Naive thymus-derived CD4-positive, alpha-beta T cell (primary cell): ENCODE measurements around the gene SCARB2. TPM values are rescaled to one million over a fixed set of nuclear protein-coding genes. Genes with fewer than 3 reads are reported as not detected.

ENCODE experiments used
- ATAC-seq: fragments of 150-1000 bp; cut with Tn5 transposase; 2 replicates; pipeline ENCODE4 v1.10.0; 2021; ENCODE audit warnings: mild to moderate bottlenecking, moderate library complexity
- CTCF ChIA-PET: fragments of 350-600 bp; sonication (Branson Sonifier 250); formaldehyde crosslinking; loops from one replicate; lab custom pipeline; 2021; ENCODE audit warnings: antibody characterized with exemption; lab: Charles Lee
- POLR2A ChIA-PET: fragments of 350-600 bp; sonication (Branson Sonifier 250); formaldehyde crosslinking; loops from one replicate; lab custom pipeline; 2021; ENCODE audit warnings: antibody characterized with exemption, inconsistent platforms; lab: Charles Lee
- DNase-seq, 9 donors: peaks; one replicate each; pipeline versions ENCODE4 v3.0.0 to v3.0.0-alpha.2; 2020 to 2022; ENCODE audit warnings: mixed read lengths in 1 of 9
- H3K27ac ChIP-seq: one replicate; pipeline ENCODE4 v1.7.0; 2013; ENCODE audit warnings: mild to moderate bottlenecking, low read depth, low read length, moderate library complexity
- H3K27me3 ChIP-seq, 2 donors: one replicate each; pipeline ENCODE4 v1.7.0; 2013; ENCODE audit warnings: low read length in 2 of 2, mild to moderate bottlenecking in 2 of 2, moderate library complexity in 2 of 2; ENCODE audit not compliant: control insufficient read depth in 2 of 2, insufficient read depth in 2 of 2
- H3K36me3 ChIP-seq, 3 experiments: 1 replicate in 2 of 3; 2 replicates in 1 of 3; pipeline ENCODE4 v1.7.0; 2013; ENCODE audit warnings: low read length in 3 of 3, mild to moderate bottlenecking in 3 of 3, moderate library complexity in 1 of 3; ENCODE audit not compliant: insufficient read depth in 3 of 3, control insufficient read depth in 2 of 3
- H3K4me1 ChIP-seq, 2 donors: one replicate each; pipeline ENCODE4 v1.7.0; 2013; ENCODE audit warnings: low read length in 2 of 2, mild to moderate bottlenecking in 2 of 2, moderate library complexity in 1 of 2; ENCODE audit not compliant: control insufficient read depth in 2 of 2, insufficient read depth in 2 of 2
- H3K4me3 ChIP-seq: 2 replicates; pipeline ENCODE4 v1.7.0; 2013; ENCODE audit warnings: mild to moderate bottlenecking, low read length
- H3K9me3 ChIP-seq, 3 experiments: 1 replicate in 2 of 3; 2 replicates in 1 of 3; pipeline ENCODE4 v1.7.0; 2013; ENCODE audit warnings: low read length in 3 of 3; ENCODE audit not compliant: control insufficient read depth in 2 of 3
- H3K27ac Mint-ChIP-seq, 9 donors: one replicate each; pipeline ENCODE4 v1.8.0; 2020 to 2022; ENCODE audit warnings: mixed read lengths in 9 of 9, mild to moderate bottlenecking in 8 of 9, moderate library complexity in 5 of 9, inconsistent platforms in 2 of 9
- H3K27me3 Mint-ChIP-seq, 5 donors: one replicate each; pipeline ENCODE4 v1.8.0; 2021 to 2022; ENCODE audit warnings: mixed read lengths in 5 of 5, mild to moderate bottlenecking in 1 of 5
- H3K36me3 Mint-ChIP-seq, 5 donors: one replicate each; pipeline ENCODE4 v1.8.0; 2020 to 2022; ENCODE audit warnings: mixed read lengths in 5 of 5, mild to moderate bottlenecking in 3 of 5, inconsistent platforms in 1 of 5
- H3K4me1 Mint-ChIP-seq, 7 donors: one replicate each; pipeline ENCODE4 v1.8.0; 2020 to 2022; ENCODE audit warnings: mixed read lengths in 7 of 7, mild to moderate bottlenecking in 3 of 7, inconsistent platforms in 1 of 7
- H3K4me3 Mint-ChIP-seq, 10 donors: one replicate each; pipeline ENCODE4 v1.8.0; 2020 to 2022; ENCODE audit warnings: mild to moderate bottlenecking in 10 of 10, mixed read lengths in 10 of 10, moderate library complexity in 6 of 10, inconsistent platforms in 2 of 10
- H3K9me3 Mint-ChIP-seq, 11 donors: one replicate each; pipeline ENCODE4 v1.8.0; 2020 to 2022; ENCODE audit warnings: mixed read lengths in 11 of 11, mild to moderate bottlenecking in 4 of 11, inconsistent platforms in 1 of 11, moderate library complexity in 1 of 11
- intact Hi-C, 2 donors: fragments of 100-400 bp; cut with micrococcal nuclease; formaldehyde crosslinking; loops; one replicate each; pipeline ENCODE4 v1.15.1; 2023
- polyA plus RNA-seq, 2 donors: library from polyadenylated mRNA; unstranded; fragments of 300-500 nt; fragmentation: Illumina TruSeq; gene quantifications; one replicate each; pipeline ENCODE4 v1.2.3, GENCODE V29; 2021
- total RNA-seq, 6 experiments: library from RNA in 5 of 6; stranded (reverse) in 5 of 6; gene quantifications; 1 replicate in 5 of 6; 2 replicates in 1 of 6; pipeline ENCODE4 v1.2.3 and lab custom pipeline; 2021 to 2026

Gene SCARB2
- 10 to 100 TPM; 13.5 to 35.7 (median 29.1) TPM for total RNA-seq
- 10 to 100 TPM; 12.6 to 14.7 TPM for polyA plus RNA-seq
- 42.5 reads per million, percentile 68 among the genes with 10 or more reads in this experiment for total RNA-seq (lab: John Stamatoyannopoulos, UW)

DNA sequence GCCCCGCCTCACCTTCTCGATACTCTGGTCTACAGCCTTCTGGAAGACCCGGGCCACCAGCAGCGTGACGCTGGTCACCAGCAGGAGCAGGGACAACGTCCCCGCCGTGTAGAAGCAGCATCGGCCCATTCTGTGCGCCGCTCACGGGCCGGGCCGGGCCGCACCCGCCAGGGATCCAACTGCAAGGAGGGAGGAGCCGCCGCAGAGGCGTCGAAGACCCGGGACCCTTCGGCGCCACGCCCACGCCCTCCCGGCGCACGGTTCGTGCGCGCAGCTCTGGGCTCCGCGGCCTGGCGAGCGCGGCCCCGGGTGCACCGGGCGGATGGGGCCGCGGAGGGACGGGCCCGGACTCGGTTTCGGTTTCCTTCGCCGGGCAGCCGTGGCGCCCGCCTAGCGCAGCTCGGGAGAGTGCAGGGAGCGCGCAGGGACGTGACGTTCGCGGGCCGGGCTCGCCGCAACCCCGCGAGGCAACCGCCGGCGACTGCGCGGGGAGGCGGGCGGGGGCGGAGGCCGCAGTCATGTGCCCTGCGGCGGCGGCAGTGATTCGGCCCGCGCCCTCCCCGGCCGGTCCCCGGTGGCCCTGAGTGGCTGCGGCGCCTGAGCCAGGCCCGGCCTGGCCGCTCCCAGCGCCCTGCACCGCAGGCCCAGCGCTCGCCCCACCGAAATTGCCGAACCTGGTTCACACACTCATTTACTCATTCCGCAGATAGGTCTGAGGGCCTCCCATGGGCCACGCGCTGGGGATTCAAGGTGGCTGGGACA is at the start of gene SCARB2:
Gene SCARB2, minus strand, starts transcription at position 410 of the 762 bp plus-strand sequence. Its CDS starts 281 bp downstream, at position 129.
- POLR2A ChIA-PET = interaction anchor here (0.9 to 3.4 kb wide), 6 partner anchors 14 to 1643 kb away, joined by 3 to 14 read pairs (median 4); partner anchors contain the start of genes NUP54 and STBD1
- no peaks in the 10 kb centered on the region for H3K9me3 ChIP-seq
- intact Hi-C loops = loop anchor here (1.0 to 10.0 kb wide), 14 partner anchors 33 to 1611 kb away; partner anchors contain the start of genes NUP54 (in 2 of the 2), SDAD1 (in 2 of the 2), CCNI (in 1 of the 2) and CDKL2 (in 1 of the 2)
- peak within 1 kb of the TSS; percentile 89 to 97 (median 95) for H3K27ac Mint-ChIP-seq
- H3K36me3 Mint-ChIP-seq = peaks cover 0 to 4% (median 0%) of the 10 kb centered on the region in 5 donors
- H3K27me3 ChIP-seq = no peaks in the 10 kb centered on the region
- H3K4me3 Mint-ChIP-seq = peak within 1 kb of the TSS; percentile 87 to 96 (median 94)
- peaks cover 21 to 39% of the 10 kb centered on the region in 2 donors for H3K4me1 ChIP-seq
- no peaks in the 10 kb centered on the region for H3K36me3 ChIP-seq
- peaks cover 36 to 71% (median 66%) of the 10 kb centered on the region in 7 donors for H3K4me1 Mint-ChIP-seq
- ATAC-seq (peak; percentile 82), DNase-seq (peak; percentile 72 to 78 (median 74))
- CTCF ChIA-PET = interaction anchor here (1.0 kb wide), 1 partner anchor 66 kb away, joined by 3 read pairs; no protein-coding TSS in a partner anchor
- peak within 1 kb of the TSS; percentile 76 for H3K4me3 ChIP-seq
- H3K9me3 Mint-ChIP-seq = no peaks in the 10 kb centered on the region
- H3K27ac ChIP-seq = peak within 1 kb of the TSS; percentile 85
- H3K27me3 Mint-ChIP-seq = peaks cover 0 to 28% (median 0%) of the 10 kb centered on the region in 5 donors

DNA sequence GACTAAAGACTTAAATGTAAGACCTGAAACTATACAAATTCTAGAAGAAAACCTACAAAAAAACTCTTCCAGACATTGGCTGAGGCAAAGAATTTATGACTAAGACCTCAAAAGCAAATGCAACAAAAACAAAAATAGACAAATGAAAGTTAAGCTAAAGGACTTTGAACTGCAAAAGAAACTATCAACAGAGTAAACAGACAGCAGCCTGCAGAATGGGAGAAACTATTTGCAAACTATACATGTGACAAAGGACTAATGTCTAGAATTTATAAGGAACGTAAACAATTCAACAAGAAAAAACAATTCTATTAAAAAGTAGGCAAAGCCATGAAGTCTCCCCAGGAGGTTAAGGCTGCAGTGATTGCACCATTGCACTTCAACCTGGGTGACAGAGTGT is 46.9 kb upstream of the SCARB2 start:
- Histone ChIP-seq H3K4me3 (no peak overlapping the region), H3K9me3 (no peaks in the 10 kb centered on the region), H3K4me1 (no peaks in the 10 kb centered on the region), H3K36me3 (no peaks in the 10 kb centered on the region), H3K27ac (no peak overlapping the region), H3K27me3 (no peaks in the 10 kb centered on the region)
- Mint-ChIP-seq H3K27me3 (peaks cover 12 to 43% (median 13%) of the 10 kb centered on the region in 5 donors), H3K9me3 (no peaks in the 10 kb centered on the region), H3K4me1 (no peaks in the 10 kb centered on the region), H3K27ac (no peak overlapping the region), H3K4me3 (no peak overlapping the region), H3K36me3 (no peaks in the 10 kb centered on the region)
- ATAC-seq (no peak), DNase-seq (no peak)
- POLR2A ChIA-PET = no interaction called here
- intact Hi-C loops = no loop called here
- CTCF ChIA-PET = no interaction called here

DNA sequence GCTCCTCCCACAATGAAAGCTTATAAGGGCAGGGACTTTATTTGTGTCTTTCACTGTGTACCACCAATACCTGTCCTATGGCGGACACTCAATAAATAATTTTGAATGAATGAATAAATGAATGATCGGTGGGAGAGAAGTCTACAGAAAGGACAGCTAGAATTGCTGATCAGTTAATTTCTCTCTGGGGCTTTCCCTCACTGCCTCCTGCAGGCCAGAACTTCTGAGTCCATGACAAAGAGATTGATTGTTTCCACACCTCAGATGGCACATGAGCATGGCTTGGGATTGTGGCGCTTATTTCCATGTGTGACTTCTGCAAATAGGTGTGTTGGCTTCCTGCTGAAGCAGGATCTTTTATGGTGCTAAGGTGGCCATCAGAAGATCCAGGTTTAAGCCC is 44.2 kb upstream of the SCARB2 start:
- no peaks in the 10 kb centered on the region for H3K27me3 ChIP-seq
- H3K4me3 ChIP-seq = no peak overlapping the region
- no peaks in the 10 kb centered on the region for H3K9me3 ChIP-seq
- H3K27ac Mint-ChIP-seq = no peak overlapping the region
- intact Hi-C loops = loop anchor here in 1 of 2 donors (10.0 kb wide), 1 partner anchor 73 kb away; no protein-coding TSS in a partner anchor
- H3K4me1 Mint-ChIP-seq = no peaks in the 10 kb centered on the region
- H3K36me3 ChIP-seq = no peaks in the 10 kb centered on the region
- ChIA-PET POLR2A (interaction anchor here (0.6 kb wide), 1 partner anchor 1438 kb away, joined by 3 read pairs; no protein-coding TSS in a partner anchor), CTCF (no interaction called here)
- H3K9me3 Mint-ChIP-seq = no peaks in the 10 kb centered on the region
- H3K4me3 Mint-ChIP-seq = no peak overlapping the region
- no peak overlapping the region for H3K27ac ChIP-seq
- ATAC-seq (no peak), DNase-seq (no peak)
- H3K4me1 ChIP-seq = no peaks in the 10 kb centered on the region
- no peaks in the 10 kb centered on the region for H3K36me3 Mint-ChIP-seq
- H3K27me3 Mint-ChIP-seq = peaks cover 33 to 59% (median 39%) of the 10 kb centered on the region in 5 donors

DNA sequence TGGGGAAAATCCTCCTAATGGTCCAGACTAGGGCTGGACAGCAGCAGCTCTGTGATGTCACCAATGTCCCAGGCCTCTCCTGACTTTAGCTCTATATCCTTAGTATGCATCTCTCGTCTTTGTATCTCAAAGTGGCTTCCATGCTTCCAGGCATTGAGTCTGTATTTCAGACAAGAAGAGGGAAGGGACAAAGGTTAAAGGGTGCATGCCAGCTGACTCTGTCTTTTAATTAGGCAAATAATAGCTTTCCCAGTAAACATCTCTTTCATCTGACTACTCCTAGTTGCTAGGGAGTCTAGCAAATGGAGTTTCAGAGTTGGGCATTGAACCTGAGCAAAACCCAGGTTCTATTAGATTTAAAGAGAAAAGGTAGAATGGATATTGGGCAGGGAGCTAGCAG is 43.3 kb upstream of the SCARB2 start:
- H3K36me3 ChIP-seq = no peaks in the 10 kb centered on the region
- Mint-ChIP-seq H3K4me1 (no peaks in the 10 kb centered on the region), H3K27me3 (peaks cover 41 to 63% (median 48%) of the 10 kb centered on the region in 5 donors), H3K36me3 (no peaks in the 10 kb centered on the region), H3K4me3 (no peak overlapping the region), H3K27ac (no peak overlapping the region), H3K9me3 (no peaks in the 10 kb centered on the region)
- DNase-seq (no peak), ATAC-seq (no peak)
- no peaks in the 10 kb centered on the region for H3K4me1 ChIP-seq
- intact Hi-C loops = loop anchor here in 1 of 2 donors (10.0 kb wide), 1 partner anchor 72 kb away; no protein-coding TSS in a partner anchor
- H3K27me3 ChIP-seq = no peaks in the 10 kb centered on the region
- no peak overlapping the region for H3K4me3 ChIP-seq
- ChIA-PET CTCF (no interaction called here), POLR2A (no interaction called here)
- H3K9me3 ChIP-seq = no peaks in the 10 kb centered on the region
- H3K27ac ChIP-seq = no peak overlapping the region

- ChIA-PET POLR2A (no interaction called here), CTCF (no interaction called here)
- no peak for ATAC-seq
- no peaks in the 10 kb centered on the region for H3K4me1 ChIP-seq
- H3K4me3 ChIP-seq = no peak overlapping the region
- DNase-seq = no peak
- H3K4me3 Mint-ChIP-seq = no peak overlapping the region
- peaks cover 0 to 2% (median 0%) of the 10 kb centered on the region in 11 donors for H3K9me3 Mint-ChIP-seq
- intact Hi-C loops = loop anchor here in 1 of 2 donors (10.0 kb wide), 1 partner anchor 71 kb away; no protein-coding TSS in a partner anchor
- no peaks in the 10 kb centered on the region for H3K36me3 ChIP-seq
- no peaks in the 10 kb centered on the region for H3K9me3 ChIP-seq
- H3K4me1 Mint-ChIP-seq = peaks cover 4 to 6% (median 4%) of the 10 kb centered on the region in 7 donors
- no peak overlapping the region for H3K27ac Mint-ChIP-seq
- H3K27me3 ChIP-seq = peaks cover 4 to 5% of the 10 kb centered on the region in 2 donors
- peaks cover 48 to 63% (median 55%) of the 10 kb centered on the region in 5 donors for H3K27me3 Mint-ChIP-seq
- H3K27ac ChIP-seq = no peak overlapping the region
- H3K36me3 Mint-ChIP-seq = no peaks in the 10 kb centered on the region
These were observed 42.4 kb upstream of the SCARB2 start for GRCh38 chr4:76256032-76256431.

DNA sequence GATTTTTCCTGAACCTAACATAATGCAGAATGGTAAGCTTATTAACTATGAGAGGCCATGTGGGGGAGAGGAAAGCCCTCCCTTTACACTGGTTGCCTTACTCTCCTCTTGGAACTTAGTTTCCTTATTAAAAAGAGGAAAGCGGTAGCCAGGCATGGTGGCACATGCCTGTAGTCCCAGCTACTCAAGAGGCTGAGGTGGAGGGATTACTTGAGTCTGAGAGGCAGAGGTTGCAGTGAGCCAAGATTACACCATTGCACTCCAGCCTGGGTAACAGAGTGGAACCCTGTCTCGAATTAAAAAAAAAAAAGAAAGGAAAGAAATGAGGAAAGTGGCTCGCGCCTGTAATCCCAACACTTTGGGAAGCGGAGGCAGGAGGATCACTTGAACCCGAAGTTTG is 39.9 kb upstream of the SCARB2 start:
- ATAC-seq (no peak), DNase-seq (no peak)
- intact Hi-C loops = loop anchor here in 1 of 2 donors (10.0 kb wide), 1 partner anchor 69 kb away; no protein-coding TSS in a partner anchor
- ChIA-PET CTCF (interaction anchor here (0.6 kb wide), 1 partner anchor 78 kb away, joined by 4 read pairs; no protein-coding TSS in a partner anchor), POLR2A (interaction anchor here (0.6 kb wide), 1 partner anchor 931 kb away, joined by 3 read pairs; no protein-coding TSS in a partner anchor)
- H3K4me3 ChIP-seq = no peak overlapping the region
- Mint-ChIP-seq H3K36me3 (no peaks in the 10 kb centered on the region), H3K4me1 (peaks cover 4 to 10% (median 7%) of the 10 kb centered on the region in 7 donors), H3K4me3 (no peak overlapping the region), H3K27me3 (peaks cover 67 to 78% (median 71%) of the 10 kb centered on the region in 5 donors), H3K27ac (peak overlapping the region in 1 of 9 donors; percentile 16), H3K9me3 (peaks cover 0 to 2% (median 0%) of the 10 kb centered on the region in 11 donors)
- no peak overlapping the region for H3K27ac ChIP-seq
- H3K36me3 ChIP-seq = no peaks in the 10 kb centered on the region
- H3K4me1 ChIP-seq = no peaks in the 10 kb centered on the region
- H3K27me3 ChIP-seq = peaks cover 9 to 11% of the 10 kb centered on the region in 2 donors
- no peaks in the 10 kb centered on the region for H3K9me3 ChIP-seq
